Esophagus muscularis mucosa (tissue), 3 donors: ENCODE results near the gene UPK3BL2.
"Not testable (repeated sequence)": the region's sequence is repeated elsewhere in the genome, so short reads cannot be mapped to it uniquely, and the experiment has no call there.

Experiments
- POLR2A ChIP-seq: fragments of 450-650 bp; IDR thresholded peaks from one replicate; pipeline ENCODE4 v1.6.1; 2017; ENCODE audit warnings: antibody characterized with exemption, moderate library complexity, mild to moderate bottlenecking, low read depth
- POLR2AphosphoS5 ChIP-seq, 2 donors: sonication (generic); formaldehyde crosslinking; IDR thresholded peaks; one replicate each; pipeline ENCODE4 v1.6.1; 2017; ENCODE audit warnings: antibody characterized with exemption in 2 of 2
- TF ChIP-seq, protein P1 (sequence below), 3 experiments: fragments of 200-600 bp in 2 of 3; fragments of 450-650 bp in 1 of 3; sonication (generic) in 2 of 3; IDR thresholded peaks; one replicate each; pipeline ENCODE4 v1.5.1; 2017 to 2019; ENCODE audit warnings: antibody characterized with exemption in 3 of 3, mild to moderate bottlenecking in 2 of 3, moderate library complexity in 1 of 3

DNA sequence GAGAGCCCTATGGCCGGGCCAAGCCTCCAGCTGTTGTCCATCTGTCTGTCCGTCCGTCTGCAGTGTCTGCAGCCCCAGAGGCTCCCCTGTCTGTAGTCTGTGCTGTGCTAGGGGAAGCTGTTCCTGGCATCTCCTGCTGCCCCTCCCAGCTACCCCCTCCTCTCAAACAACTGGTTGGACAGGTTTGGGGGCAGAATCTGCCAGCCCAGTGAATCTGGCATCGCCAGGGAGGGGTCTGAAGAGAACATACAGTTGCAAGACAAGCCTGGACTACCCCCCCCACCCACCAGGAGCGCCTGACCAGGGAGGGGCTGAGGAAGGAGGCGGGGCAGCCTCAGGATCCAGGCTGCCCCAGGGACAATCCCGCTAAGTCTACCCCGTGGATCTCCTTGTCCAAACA, at the start of gene UPK3BL2:
- TF ChIP-seq, protein P1, sequence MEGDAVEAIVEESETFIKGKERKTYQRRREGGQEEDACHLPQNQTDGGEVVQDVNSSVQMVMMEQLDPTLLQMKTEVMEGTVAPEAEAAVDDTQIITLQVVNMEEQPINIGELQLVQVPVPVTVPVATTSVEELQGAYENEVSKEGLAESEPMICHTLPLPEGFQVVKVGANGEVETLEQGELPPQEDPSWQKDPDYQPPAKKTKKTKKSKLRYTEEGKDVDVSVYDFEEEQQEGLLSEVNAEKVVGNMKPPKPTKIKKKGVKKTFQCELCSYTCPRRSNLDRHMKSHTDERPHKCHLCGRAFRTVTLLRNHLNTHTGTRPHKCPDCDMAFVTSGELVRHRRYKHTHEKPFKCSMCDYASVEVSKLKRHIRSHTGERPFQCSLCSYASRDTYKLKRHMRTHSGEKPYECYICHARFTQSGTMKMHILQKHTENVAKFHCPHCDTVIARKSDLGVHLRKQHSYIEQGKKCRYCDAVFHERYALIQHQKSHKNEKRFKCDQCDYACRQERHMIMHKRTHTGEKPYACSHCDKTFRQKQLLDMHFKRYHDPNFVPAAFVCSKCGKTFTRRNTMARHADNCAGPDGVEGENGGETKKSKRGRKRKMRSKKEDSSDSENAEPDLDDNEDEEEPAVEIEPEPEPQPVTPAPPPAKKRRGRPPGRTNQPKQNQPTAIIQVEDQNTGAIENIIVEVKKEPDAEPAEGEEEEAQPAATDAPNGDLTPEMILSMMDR (IDR thresholded peaks at IDR 0.05): not testable (repeated sequence)
- TF ChIP-seq POLR2A; POLR2AphosphoS5 (IDR thresholded peaks at IDR 0.05): not testable (repeated sequence)
